Measurements from ENCODE around the gene SRGAP1.

DNA sequence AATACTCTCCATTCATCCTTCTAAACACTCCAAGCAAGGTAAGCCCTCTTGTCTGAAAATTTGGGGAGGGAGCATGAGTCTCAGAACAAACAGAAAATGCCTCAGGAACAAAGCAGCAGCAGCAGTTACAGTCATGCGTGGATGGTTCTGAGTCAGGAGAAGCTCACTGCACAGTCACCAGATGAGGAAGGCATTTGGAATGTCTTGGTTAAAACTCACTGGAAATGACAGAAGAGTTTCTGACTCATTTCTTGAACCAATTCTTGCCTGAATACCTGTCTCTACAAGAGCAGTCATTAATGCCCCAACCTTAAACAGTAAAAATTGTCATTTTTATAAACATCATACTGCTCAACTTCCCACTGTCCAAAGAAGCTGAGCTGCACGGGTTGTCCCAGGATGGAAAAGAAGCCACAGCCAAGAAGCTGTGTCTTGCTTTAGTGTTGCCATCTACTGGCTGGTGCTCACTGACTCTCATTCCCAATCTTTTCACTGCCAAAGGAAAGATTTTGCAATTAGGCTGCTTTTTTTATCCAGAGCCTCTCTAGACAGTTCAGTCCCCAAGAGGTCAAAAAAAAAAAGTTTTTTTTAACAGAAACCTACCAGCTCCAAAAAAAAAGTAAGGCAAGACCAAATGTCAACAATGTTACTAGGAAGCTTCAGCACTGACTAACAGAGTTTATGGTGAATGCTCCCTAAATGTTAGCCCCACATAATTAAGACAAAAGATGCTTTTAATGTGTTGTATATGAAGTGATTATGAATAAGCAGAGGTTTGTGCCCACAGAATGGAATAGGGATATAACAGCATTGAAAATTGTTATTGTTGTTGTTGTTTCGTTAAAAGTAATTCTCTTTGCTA lies 337.2 kb downstream of the SRGAP1 start:
- no peak for TF ChIP-seq TAF1 (IDR thresholded peaks at IDR 0.05; ENCODE audit: borderline replicate concordance, low read depth, low read length)
- TF ChIP-seq POLR2AphosphoS5 (IDR thresholded peaks at IDR 0.05; ENCODE audit: low read depth, low read length), result no peak
- no peak for TF ChIP-seq POLR2A (IDR thresholded peaks at IDR 0.05; ENCODE audit: low read depth, low read length)
